Cortex of kidney (tissue), 1 donor: ENCODE measurements around the gene SH2D7.
A peak's percentile ranks its signal among the peaks of the same experiment; 100 is the strongest.
"Not testable (repeated sequence)": the region's sequence is repeated elsewhere in the genome, so short reads cannot be mapped to it uniquely, and the experiment has no call there.

Experiments used
- DNase-seq: peaks from one replicate; lab custom pipeline; 2025; lab: John Stamatoyannopoulos, UW

SH2D7 gene

GRCh38 chr15:78142332-78142731, 50.0 kb downstream of the SH2D7 start:
- no peak for DNase-seq

DNA sequence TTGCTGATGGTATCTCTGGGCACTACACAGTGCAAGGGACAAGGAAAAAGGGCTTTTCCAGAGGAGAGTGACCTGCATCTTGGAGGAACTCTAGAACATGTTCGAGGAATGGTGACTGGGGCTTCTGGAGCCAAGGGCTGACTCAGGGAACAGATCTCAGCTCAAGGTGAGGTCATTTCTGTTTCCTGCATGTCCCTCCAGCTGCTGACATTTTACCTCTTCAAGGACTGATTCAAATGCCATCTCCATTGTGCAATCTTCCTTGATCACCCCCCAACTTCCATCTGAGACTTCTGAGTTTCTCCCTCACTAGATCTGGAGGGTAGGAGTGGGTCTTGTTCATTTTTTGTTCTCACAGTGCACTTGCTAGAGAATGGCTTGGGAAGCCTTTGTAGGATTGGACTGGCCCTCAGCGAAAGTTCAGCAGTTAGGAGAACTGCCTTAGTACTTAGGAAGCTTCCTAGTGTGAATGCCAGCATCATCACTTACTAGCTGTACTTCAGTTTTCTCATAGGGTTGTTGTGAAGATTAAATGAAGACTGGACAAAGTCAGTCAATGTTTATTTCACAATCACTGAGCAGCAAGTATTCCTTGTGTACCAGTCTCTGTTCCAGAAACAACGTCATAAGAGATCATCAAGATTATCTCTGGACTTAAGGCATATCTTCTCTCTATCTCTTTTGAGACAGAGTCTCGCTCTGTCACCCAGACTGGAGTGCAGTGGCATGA, 54.2 kb downstream of the SH2D7 start:
- DNase-seq, result no peak

GRCh38 chr15:78147566-78147965, 55.2 kb downstream of the SH2D7 start:
- no peak for DNase-seq

GRCh38 chr15:78148392-78149067, 56.2 kb downstream of the SH2D7 start:
- DNase-seq, result no peak

GRCh38 chr15:78149068-78149804, 56.9 kb downstream of the SH2D7 start, which contains the start of gene IDH3A:
Gene IDH3A (plus strand): TSS chr15:78149362. CDS start chr15:78149404, 42 bp downstream.
- peak; percentile 50 for DNase-seq

- no peak for DNase-seq
These were observed 57.7 kb downstream of the SH2D7 start for GRCh38 chr15:78149805-78150751.

DNA sequence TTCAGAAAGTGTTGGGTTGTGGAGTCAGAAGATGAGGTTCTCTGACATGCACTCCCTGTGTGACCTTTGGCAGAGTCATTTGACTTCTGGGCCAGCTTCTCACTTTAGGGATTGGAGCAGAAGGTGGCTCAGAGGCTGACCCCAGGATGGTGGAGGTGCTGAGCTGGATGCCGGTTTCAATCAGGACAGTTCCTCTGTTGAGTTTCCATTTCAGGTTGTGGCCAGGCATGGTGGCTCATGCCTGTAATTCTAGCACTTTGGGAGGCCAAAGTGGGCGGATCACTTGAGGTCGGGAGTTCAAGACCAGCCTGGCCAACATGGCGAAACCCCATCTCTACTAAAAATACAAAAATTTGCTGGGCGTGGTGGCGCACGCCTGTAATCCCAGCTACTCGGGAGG, 58.7 kb downstream of the SH2D7 start:
- not testable (repeated sequence) for DNase-seq
